ENCODE data around the gene ENHO.
A peak's percentile ranks its signal among the peaks of the same experiment; 100 is the strongest.

Gene ENHO

DNA sequence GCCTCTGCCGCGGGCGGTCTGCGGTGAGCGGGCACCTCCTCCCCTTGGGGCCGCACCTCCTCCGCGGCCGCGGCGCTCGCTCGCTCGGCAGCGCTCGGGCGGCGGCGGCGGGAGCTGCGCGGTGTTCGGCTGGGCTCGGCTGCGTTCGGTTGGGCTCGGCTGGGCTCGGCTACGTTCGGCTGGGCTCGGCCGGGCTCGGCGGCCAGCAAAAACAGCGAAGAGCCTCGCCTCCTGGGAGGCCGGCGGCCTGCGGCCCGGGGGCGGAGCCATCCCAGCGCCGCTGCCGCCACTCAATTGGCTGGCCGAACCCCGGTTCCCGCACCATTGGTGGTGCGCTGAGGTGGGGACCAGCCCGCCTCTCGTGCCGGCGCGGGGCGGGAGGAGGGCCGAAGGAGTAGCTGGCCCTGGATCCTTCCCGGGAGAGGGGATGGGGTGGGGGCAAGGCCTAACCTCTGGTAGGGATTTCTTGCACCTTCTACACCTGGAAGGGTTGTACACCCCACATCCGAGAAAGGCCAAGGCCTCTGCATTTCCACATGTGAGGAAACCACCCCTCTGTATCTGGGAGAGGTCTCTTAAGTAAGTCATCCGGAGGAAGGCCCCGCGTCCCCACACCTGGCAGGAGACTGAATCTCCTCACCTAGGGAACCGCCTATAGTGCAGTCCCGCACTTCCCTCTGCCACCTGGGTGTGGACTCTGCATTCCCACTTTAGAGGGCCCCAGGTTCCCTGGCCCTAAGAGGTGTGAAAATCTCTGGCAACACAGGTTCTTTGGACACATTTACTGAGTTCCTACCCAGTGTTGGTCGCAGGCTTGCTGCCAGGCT lies at the start of gene ENHO:
ENHO (minus strand) TSS at position 20 of the 827 bp plus-strand sequence. CDS start 1,295 bp downstream, outside the sequence.
- peak; percentile 81 to 85 for DNase-seq

DNA sequence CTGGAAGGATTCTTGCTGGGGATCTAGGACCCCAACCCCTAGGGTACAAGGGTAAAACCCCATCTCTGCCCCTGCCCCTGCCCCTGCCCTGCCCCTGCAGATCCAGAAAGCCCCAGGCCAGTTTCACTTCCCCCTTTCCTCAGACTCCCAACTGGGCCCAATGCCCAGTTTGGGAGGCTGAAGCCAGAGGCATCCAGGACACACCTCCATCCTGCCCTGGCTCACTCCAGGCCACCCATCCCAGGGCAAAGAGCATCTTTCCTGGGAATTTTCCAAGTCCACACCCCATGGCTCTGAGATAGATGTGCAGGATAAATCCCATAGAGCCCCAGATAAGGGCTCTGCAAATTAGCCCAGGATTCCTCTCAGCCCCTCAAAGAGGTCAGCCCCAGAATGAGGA lies 49.3 kb upstream of the ENHO start:
- DNase-seq: no peak

DNA sequence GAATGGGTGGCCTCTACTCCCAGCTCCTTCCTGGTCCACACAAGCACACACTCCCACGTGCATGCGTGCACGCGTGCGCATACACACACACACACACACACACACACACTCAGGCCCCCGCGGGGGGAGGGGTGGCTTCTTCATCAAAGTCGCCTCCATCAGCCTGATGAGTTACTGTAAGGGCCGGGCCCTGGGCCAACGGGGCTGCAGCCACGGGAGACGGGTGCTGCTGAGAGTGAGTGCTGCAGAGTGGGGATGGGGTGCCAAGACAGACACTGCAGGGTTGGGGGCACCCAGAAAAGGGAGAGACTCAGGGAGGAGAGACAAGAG lies 48.7 kb upstream of the ENHO start:
- DNase-seq: no peak

DNA sequence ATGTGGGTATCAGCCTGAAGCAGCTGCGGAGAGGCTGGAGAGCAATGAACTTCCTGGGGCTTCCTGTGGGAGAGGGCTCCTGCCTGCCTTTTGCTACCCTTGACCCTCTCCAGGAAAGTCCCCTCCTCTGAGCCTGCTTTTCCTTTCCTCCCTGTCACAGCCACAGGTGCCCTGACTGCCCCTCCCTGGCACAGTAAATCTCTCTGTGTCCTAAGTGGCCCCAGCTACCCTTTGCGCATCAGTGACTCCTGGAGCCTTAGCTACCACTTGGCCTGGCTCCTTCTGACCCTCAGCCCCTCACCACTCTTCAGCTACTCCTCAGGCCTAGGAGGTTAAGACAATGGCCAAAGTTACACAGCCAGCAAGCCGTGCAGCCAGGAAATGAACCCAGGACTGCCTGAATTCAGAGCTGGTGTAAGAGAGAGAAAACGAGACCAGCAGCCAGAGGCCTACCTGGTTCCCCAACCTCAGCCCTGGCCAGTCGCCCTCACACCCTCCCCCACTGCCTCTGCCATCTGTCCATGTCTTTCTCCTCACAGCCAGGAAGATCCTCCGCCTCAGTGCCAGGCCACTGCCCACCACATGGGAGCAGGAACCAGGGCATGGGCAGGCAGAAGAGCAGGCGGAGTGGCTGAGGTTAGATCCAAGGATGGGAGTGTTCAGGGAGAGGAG lies 48.2 kb upstream of the ENHO start:
- no peak for DNase-seq

DNA sequence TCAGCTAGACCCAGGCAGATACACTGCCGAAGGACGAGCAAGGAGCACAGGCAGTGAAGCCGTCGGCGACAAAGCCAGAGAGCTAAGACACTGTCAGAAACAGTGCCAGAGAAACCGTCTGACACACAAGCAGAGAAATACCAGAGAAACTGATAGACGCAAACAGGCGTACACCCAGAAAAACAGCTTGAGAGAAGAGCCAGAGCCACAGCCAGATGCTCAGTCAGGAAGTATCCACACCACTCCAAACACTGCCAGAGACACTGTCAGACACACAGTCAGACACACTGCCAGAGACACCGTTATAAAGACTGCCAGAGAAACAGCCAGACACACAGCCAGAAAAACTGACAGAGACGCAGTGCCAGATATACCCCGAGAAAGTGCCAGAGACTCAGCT lies 47.6 kb upstream of the ENHO start:
- DNase-seq: no peak

DNA sequence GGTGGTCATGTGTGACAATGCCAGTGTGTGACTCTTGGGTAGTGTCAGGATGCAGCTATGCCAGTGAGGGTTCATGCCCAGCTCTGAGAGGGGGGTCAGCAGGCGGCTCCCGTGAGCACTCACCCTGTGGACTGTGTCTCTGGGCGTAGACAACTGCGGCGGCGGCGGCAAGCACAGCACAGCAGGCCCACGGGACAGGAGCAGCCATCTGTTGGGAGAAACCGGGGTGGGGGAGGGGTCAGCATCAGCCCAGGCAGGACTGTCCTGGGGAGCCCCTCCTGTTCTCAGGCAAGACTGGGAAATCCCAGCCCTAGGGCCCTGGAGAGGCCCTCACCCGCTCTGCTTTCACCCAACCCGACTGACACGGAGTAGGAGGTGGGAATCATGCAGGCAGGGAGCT lies 46.0 kb upstream of the ENHO start:
- no peak for DNase-seq

DNA sequence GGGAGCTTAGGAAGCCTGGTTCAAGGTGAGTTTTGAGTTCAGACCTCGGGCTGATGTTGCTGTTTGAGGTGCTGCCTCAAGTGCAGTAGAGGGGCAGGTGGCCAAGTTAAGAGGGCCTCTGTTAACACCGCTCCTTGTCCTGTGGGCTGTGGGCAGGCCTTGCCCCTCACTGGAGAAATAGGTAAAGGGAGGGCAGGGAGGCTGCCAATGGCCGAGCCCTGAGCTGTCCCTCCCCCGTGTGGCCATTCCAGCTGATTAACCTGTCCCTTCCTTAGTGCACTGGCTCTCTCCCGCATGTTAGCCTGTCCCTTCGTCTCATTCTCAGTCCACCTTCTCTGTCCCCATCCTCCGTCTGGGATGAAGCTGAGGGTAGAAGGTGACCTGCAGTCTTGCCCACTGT lies 45.3 kb upstream of the ENHO start:
- DNase-seq: no peak

DNA sequence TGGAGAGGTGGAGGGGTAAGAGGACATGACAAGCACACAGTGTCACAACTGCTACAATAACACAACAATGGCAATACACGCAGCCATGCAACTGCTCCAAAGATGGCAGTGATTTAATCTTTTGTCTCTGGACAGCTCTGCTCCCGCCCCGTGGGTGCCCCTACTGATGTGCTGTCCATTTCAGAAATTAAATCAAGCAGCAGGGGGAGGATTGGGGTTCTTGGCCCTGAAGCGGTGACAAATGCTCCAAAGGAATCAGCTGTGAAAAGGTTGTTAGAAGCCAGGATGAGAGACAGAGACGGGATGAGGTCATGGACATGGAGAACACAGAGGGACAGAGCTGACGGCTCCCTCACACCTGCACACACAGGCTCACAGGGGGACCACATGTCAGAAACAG lies 44.2 kb upstream of the ENHO start:
- DNase-seq: no peak

DNA sequence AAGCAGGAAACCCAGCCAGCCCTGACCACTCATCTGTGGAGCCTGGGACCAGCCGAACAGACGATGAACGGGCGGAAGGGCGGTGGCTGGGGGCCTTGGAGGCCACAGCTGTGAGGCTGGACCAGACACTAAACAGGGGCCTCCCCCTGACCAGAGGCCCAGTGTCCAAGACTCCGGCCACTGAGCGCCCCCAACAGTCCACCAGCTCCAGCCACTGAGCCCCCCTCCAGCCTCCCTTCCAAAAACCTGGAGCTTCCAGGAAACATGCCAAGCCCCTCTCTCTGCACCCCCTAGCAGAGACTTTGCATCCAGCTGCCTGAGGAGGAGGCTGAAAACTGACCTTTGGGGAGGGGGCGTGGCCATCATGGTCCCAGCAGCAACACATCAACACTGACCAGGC lies 43.5 kb upstream of the ENHO start:
- DNase-seq: no peak

DNA sequence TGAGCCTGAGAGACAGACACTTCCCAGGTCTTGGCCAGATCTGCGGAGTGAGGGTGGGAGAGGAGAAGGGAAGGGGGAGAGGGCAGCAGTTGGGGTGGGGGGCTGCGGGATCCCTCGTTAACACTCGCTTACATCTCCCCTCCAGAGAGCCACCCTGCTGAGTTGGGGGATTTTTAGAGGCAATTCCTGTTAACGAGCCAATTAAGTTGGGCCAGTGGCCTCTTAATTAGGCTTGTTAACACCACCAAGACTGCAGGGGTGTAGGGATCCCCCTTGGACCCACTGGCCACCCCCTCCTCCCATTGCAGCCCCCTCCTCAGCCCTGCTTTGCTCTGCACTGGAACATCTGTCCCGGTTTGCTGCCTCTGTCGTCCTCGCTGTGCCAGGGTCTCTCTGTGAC lies 43.1 kb upstream of the ENHO start:
- no peak for DNase-seq

DNA sequence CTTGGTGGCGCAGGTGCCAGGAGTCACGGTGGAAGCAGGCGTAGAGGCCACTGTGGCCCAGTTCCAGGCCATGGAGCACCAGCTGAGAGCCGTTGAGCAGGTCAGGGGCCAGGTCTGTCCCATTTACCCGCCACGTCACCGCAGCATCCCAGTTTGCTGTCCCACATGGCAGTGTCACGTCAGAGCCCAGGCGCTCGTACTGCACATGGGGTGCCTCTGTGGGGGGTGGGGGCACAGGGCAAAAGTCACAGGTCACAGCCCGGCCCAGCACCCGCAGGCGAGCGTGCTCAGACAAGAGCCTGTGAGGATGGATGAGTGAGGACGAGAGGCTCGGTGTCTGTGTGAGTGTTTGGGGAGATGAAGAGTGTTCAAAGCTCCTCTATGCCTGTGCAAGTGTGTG lies 41.8 kb upstream of the ENHO start:
- no peak for DNase-seq

DNA sequence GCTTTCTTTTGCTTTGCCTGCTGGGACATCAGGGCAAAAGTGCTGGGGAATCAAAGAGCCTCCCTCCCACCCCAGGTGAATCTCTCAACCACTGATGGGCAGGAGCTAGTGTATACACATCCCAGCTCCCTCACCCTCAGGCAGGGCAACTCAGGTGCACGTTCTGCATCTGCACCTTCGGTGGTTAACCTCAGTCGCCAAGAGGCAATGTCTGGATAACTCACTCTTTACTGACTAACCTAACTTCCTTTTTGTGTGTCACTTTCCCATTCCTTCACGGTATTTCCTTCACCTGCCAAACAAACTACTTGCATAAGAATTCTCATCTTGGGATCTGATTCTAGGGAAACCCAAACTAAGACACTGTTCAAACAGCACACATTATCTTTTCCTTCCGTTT lies 40.5 kb upstream of the ENHO start:
- no peak for DNase-seq

DNA sequence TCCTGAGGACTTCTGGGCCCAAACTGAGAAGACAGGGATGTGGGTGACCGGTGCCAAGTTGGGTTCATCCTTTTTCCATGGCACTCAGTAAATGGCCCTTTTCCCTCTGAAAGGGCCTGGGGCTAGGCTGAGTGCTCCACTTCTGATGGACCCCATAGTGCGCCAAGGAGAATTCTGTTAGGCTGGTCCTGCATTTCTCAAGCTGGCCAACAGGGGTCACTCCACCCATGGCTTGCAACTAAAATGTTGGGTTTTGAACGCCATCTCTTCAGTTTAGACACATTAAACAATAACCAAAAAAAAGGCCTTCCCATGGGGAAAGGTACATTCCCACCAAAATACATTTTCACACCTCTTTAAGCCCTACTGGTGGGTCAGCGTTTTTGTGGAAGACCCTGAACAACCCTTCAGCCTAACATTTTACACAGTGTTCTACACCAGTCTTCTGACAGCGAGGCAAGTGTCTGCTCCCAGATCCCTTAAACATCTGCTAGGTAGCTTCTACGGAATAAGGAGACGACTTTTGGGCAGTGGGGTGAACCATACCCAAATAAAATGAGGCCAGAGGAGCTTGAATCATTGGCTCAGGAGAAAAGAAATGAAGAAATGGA lies 39.5 kb upstream of the ENHO start:
- peak in 1 of 2 donors; percentile 18 for DNase-seq

DNA sequence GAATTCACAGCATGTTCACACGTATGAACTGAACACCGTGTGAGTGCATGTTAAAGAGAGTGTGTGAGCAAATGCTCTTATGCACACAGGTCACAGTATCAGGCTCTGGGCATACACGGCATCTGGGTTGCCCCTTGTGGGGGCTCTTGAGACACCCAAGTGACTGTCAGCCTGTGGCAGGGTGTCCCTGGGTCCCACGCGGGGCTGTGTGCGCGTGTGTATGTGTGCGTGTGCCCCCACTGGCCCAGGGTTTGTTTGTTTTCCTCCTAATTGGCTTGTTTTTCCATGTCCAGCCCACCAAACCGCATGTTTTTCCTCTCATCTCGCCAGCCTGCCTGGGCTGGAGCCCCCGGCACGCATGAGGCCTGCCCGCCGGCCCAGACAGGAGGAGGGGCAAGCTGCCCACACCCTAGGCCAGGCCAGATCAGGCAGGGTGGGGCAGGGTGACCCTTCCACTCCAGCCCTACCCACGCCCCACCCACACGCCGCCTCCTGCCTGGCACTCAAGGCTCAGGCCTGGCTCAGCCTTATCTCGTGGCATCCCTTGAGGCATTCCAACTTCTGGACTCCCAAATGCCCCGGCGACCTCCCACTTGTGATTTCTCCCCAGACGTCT lies 37.9 kb upstream of the ENHO start:
- no peak for DNase-seq

DNA sequence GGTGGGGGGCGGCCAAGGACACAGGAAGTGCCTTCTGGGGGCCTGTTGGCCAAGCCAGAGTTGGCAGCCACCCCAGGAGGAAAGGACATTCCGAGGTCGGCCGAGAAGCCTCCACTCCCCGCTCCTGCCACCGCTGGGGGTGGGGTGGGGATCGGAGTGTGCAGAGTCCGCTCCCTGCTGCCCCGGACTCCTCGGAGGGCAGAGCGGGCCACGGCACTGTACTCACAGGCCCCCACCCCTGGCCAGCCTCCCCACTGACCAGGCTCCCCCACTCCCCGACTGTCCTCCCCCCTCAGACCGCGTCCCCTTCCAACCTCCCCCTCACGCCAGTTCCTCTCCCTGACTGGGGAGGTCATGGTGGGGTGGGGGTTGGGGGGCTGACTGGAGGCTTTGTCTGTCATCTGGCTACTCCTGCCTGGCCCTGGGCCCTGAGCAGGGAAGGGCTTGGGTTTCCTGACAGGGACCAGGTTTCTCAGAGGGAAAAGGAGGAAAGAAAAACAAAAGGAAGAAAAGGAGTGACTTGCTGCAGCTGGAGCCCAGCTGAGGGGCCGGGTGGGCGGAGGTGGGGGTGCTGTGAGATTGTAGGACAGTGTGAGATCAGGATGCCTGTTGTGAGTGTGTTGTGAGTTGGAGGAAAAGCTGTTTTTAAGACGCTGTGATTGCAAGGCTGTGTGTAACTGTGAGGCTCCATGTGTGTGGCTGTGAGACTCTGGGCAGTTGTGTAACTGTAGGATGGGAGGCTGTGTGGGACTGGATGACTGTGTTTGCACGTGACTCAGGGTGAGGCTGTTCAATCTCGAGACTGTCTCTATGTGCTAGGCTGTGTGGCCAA lies 37.0 kb upstream of the ENHO start:
- no peak for DNase-seq

DNA sequence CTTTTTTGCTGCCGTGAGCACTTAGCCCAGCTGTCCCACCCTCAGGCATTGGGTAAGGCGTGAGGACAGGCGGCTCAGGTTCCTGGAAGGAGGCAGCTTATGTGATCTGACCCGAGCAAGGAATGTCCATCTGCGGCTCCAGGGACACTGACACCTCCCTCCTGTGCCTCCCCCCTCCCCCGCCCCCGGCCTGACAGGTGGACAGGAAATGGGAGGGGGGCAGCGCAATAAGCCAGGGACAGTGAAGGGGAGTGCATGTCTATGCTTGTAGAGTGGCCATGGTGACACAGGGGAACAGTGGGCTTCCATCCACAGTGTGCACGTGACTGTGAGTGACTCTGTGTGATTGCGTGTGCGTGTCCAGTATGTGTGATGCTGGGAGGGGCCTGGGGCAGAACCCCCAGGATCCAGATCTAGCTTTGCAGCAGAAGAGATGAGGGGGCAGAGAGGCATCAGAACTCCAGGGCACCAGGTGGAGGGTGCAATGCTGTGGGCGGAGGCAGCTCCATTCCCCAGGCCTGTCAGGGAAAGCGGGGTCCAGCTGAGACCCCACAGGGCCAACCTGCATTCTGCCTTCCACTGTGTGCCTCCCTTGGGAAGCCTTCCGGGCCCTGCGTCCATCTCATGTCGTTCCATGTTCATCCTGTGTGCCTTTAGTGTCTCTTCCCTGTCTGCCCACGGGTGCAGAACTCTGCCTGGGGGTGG lies 36.3 kb upstream of the ENHO start:
- DNase-seq: no peak

DNA sequence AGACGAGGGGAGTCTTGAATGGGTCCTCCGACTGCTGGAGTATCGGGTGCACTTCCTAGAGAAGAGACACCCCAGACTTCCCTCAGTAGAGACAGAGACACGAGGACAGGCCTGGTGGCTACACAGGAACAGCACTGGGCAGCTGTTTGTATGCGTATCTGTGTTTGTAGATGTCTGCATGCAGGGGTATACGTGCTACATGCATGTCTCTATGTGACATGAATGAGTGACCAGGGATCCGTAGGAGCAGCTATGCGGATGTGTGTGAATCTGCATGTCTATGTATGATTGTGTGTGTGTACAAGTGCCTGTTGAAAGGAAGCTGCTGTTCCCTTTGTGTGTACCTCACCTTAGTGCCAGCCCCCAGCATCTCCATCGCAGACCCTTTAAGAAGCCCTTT lies 35.6 kb upstream of the ENHO start:
- DNase-seq: no peak

DNA sequence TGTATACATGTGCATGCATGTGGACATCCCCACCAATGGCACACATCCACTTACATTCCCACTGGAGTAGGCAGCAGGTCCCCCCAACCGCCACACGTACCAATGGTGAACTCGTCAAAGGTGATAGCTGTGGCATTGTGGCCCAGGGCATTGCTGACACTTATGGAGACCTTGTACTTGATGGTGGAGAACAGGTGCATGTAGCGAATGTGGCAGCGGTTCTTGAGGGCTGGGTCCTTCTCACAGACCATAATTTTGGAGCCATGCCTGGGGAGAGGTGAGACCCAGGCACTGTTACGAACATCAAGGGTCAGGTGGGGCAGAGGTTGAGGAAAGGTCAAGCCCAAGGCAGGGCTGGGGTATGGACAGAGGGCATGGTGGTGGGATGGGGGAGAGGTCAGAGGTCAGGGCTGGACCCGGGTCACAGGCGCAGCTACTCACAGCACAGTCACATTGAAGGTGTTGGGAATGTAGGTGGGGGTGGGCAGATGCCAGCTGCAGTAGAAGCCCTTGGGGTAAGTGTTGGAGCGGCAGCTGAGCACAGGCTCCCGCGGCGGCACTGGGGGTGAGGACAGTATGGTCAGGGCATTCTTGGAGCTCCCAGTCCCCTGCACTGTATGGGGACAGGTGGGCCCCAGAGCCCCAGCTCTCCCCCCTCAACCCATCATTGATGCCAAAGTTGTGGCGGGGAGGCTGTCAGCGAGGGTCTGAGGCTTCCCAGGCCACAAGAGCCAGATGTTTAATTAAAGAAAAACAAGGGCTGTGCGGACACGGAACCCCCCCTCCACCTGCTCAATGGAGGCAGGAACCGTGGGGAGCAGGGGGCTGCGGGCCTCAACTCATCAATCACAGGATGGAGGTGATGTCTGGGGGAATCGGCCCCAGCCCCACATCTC lies 34.9 kb upstream of the ENHO start:
- no peak for DNase-seq

DNA sequence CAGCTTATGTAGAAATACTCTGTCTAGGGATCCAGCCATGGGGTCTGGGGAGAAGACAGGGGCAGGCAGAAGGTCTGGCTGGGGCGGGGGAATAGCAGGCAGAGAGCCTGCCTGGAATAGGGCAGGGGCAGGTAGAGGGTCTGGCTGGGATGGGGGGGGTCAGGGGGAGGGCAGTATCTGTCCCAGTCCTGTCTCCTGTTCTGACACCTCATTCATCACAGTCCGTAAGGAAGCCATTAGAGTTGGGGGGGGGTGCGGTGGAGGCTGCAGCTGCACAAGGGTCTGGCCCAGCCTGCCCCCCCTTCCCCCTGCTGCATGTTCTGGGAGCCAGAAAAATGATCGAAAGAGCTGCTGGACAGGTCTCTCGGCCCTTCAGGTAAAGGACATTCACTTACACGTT lies 34.2 kb upstream of the ENHO start:
- no peak for DNase-seq

DNA sequence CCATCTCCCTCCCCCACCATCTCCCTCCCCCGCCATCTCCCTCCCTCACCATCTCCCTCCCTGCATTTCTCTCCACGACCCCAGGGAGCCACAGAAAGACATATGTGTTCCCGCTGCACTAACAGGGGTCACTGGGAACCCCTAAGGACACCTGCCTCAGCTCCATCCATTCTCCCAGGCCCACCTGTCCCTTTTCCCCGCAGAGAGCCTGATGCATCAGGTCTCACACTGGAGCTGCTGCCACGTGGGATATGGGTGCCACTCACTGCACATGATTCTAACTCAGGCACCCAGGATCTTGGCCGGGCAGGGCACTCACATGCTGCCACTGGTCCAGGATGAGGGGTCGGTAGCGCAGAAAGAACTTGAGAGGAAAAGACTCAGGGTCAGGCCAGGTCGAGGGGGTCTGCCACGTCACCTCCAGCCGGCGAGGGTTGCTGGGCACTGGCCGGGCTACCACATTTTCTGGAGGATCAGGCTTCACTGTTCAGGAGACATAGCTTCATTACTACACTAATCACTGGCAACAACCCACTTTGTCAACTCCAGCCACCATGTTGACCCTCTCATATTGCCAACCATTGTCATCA lies 33.2 kb upstream of the ENHO start:
- no peak for DNase-seq

DNA sequence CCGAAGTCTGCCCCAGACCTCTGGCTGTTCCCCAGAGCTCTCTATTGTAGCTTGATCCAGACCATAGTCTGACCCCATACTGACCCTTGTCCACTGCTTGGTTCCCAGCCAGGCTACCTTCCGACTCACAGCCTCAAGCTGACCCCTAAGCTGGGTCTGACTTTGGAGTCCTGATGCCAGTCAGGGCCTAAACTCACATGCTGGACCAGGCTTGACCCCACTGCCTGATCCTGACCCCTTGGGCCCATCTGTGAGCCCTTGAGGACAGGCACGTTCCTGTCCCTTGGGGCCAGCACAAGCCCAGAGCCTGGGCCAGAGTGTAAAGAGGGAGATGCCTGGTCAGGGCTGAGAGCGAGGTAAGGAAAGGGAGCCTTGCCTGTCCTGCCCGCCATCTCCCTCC lies 32.7 kb upstream of the ENHO start:
- DNase-seq: no peak

Data from activated CD4-positive, alpha-beta T cell treated with anti-CD3 and anti-CD28 coated beads for 4 hours (primary cell).